Measurements from ENCODE around the gene COPE.
"Not testable (repeated sequence)": the region's sequence is repeated elsewhere in the genome, so short reads cannot be mapped to it uniquely, and the experiment has no call there.

COPE gene

DNA sequence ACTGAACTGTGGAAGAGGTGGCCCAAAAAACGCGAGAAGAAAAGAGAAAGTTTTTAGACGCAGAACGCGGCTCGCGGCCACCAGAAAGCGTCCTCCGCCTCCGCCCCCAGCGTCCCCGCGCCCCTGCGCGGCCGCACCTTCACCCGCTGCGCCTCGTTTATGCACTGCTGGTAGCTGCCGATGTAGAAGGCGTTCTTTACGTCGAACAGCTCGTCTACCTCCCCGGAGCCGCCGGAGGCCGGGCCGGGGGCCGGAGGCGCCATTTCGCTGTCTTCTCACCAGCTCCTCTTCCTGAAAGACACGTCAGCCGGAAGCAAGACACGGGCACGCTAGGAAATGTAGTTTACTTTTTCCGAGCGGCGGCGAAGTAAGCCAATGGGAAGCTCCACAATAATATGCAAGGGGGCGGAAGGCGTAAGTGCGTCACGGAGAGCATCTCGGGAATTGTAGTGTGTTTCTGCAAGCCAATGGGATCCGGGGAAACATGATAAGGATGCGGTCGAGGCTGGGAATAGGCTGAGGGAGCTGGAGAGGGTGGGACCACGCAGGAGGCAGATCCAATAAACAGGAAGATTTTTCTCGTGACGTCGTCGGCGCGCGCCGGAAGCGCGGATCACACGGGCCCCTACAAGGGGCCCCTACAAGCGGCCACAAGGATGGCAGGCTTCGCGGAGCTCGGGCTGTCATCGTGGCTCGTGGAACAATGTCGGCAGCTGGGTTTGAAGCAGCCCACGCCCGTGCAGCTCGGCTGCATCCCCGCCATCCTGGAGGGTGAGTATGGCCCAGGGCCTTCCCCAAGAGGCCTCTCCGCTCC is at the start of gene COPE, which contains the start of gene DDX49:
Gene COPE, minus strand, starts transcription at position 302 of the 814 bp plus-strand sequence. Its CDS starts 39 bp downstream, at position 263.
Gene DDX49, plus strand, starts transcription at position 630 of the 814 bp plus-strand sequence. Its CDS starts 27 bp downstream, at position 657.
- peak; percentile 100 for DNase-seq (ENCODE audit: low spot score)

DNA sequence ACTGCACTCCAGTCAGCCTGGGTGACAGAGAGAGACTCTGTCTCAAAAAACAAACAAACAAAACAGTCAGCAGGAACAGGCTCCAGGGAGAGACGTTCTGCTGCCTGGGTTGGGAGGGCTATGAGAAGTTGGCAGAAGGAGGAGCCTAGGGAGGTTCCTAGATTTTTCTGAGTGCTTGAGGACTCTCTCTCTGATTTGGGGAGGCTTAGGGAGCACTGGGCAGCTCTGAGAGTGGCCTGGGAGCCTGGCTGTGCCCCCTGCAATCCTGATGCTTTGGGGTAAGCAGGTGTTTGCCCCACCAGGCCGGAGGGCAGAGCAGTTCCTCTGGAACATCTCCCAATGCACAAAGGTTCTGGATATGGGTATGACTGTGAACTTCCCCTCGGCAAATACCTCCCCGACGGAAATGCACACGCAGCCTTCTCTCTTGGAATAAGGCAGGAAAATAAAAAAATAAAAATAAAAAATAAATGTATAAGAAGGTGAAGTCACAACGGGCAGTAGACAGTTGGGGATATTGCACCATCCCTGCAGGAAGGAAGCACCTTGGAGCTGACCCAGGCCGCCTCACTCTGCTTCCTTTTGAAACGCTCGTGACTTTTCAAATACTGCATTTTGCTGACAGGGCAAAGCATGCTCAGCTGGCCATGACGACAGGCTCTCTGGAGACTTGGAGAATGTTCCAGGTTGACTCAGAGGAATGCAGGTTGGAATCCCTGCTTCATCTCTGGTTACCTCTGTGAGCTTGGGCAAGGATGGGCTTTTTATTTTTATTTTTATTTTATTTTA is 48.4 kb upstream of the COPE start:
- DNase-seq (ENCODE audit: low spot score) = no peak

DNA sequence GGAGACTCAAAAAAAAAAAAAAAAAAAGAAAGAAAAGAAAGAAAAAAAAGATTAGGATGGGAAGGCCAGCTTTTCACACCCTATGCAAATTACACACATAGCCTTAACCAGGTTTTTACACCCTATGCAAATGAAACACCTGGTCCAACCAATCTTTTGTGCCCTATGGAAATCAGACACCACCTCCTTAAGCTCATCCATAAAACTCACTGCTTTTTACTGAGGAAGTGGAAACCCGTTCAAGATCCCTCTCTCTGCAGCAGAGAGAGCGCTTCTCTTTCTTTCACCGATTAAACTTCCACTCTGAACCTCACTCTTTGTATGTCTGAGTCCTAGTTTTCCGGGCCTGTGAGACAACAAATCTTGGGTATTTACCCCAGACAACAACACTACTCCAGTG is 47.1 kb upstream of the COPE start:
- DNase-seq (ENCODE audit: low spot score) = no peak

DNA sequence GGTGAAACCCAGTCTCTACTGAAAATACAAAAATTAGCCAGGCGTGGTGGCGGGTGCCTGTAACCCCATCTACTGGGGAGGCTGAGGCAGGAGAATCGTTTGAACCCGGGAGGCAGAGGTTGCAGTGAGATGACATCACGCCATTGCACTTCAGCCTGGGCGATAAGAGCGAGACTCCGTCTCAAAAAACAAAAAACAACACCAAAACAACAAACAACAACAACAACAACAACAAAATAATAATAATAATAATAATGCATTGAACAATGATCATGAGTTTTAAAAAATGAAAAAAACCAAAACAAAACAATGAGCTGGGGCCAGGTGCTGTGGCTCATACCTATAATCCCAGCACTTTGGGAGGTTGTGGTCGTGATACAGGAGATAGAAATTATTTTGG is 44.9 kb upstream of the COPE start:
- no peak for DNase-seq (ENCODE audit: low spot score)

DNA sequence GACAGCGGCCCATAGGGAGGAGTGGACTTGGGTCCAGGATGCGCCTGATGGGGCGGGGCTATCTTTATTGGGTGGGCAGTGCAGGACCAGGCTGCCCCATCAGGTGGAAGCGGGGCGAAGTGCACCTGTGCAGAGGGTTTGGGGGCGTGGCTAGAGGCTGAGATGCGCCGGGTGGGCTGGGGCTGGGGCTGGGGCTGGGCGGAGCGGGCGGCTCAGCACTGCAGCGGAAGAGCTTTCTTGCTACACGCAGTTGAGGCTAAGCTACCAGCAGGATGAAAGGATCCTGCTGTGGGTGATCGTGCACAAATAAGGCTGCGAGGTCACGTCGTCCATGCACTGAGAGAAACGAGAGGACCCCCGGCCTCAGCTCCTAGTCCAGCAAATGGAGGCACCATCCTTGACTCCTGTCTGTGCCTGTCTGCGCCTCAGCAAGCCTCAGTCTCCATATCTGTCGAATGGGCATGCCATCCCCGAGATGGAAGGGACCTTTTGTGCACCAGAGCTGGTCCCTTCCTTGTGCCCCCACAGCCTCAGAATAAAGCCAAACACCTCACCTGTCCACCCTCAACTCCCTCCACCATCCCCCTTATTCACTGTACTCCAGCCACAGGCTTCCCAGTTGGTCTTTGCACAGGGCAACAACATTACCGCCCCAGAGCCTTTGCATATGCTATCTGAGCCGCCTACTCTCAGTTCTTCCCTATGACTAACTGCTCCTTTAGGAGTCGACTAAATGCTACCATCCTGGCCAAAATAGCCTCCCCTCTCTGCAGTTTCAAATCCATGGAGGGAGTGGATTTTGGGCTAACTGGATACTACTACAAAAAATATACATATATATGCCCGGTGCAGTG is 42.8 kb upstream of the COPE start:
- DNase-seq (ENCODE audit: low spot score) = peak; percentile 30

DNA sequence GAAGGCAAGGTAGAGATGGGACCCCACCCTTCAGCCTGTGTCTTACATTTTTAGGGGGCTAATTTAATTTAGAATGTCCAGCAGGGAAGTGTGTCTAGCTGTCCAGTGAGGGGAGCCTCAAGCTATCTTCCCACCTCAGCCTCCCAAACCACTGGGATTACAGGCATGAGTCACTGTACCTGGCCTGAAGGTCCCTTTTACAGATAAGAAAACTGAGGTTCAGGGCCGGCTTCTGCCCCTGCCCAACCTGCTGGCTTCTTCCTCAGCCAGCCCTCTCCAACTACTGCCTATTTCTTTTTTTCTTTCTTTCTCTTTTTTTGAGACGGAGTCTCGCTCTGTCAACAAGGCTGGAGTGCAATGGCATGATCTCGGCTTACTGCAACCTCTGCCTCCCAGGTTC is 41.2 kb upstream of the COPE start:
- DNase-seq (ENCODE audit: low spot score) = no peak

DNA sequence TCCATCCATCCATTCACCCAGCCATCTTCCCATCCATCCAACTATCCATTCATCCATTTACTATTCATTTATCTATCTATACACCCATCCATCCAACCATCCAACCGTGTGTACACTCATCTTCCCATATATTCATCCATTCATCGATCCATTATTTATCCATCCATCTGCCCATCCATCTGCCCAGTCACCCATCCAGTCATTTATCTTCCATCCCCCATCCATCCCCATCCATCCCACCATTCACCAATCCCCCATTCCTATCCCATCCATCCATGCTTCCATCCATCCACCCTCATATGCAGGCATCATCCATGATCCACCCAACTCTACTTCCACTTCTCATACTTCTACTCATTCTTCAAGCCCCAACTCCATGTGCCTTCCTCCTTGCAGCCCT is 35.9 kb upstream of the COPE start:
- no peak for DNase-seq (ENCODE audit: low spot score)

DNA sequence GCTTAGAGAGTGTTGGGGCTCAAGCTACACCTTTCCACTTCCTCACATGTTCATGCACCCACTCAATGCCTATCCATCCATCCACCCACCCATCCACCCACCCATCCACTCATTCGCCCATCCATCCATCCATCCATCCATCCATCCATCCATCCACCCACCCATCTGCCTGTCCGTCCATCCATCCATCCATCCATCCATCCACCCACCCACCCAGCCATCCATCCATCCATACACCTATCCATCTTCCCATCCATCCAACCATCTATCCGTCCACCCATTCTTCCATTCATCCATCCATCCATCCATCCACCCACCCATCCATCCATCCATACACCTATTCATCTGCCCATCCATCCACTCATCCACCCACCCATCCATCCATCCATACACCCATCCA is 34.9 kb upstream of the COPE start:
- no peak for DNase-seq (ENCODE audit: low spot score)

DNA sequence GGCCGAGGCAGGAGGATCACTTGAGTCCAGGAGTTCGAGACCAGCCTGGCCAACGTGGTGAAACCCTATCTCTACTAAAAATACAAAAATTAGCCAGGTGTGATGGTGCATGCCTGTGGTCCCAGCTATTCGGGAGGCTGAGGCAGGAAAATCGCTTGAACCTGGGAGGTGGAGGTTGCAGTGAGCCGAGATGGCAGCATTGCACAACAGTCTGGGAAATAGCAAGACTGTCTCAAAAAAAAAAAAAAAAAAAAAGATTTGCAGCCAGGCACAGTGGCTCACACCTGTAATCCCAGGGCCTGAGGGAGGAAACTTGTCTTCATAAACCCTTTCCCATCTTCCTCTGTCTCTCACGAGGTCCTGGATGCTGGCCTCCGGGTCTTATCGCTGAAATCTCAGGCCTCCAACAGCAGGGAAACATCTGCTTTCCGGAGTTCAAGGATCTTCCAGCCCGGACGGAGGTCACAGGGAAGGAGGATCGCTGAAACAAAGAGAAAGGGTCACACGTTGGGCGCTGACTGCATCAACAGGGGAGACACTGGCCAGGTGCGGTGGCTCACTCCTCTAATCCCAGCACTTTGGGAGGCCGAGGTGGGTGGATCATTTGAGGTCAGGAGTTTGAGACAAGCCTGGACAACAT is 33.3 kb upstream of the COPE start:
- not testable (repeated sequence) for DNase-seq (ENCODE audit: low spot score)

DNA sequence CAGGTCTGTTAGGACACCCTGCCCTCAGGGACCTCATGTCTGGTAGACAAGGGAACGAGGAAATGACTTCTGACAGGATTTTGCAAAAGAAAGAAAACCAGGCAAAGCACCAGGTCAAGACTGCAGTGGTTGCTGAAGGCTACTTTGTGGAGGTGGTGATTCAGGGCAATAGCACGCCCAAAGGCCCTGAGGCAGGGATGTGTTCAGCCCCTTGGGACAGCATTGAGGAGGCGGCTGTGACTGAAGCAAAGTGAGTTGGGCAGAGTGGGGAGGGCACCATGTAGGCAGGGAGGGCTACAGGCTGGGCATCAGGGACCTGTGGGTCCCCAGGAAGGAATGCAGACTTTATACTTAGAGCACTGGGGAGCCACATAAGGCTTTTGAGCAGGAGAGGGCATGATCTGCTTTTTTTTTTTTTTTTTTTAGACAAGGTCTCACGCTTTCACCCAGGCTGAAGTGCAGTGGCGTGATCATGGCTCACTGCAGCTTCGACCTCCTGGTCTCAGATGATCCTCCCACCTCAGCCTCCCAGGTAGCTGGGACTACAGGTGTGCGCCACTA is 32.6 kb upstream of the COPE start:
- DNase-seq (ENCODE audit: low spot score) = no peak

DNA sequence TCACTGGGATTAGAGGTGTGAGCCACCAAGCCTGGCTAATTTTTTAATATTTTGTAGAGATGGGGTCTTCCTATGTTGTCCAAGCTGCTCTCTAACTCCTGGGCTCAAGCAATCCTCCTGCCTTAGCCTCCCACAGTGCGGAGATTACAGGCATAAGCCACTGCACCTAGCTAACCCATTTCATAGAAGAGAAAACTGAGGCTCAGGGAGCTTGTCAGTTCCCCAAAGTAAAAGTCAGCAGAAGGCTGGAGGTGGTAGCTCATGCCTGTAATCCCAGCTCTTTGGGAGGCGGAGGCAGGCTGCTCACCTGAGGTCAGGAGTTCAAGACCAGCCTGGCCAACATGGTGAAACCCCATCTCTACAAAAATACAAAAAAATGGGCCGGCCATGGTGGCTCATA is 30.7 kb upstream of the COPE start:
- no peak for DNase-seq (ENCODE audit: low spot score)

DNA sequence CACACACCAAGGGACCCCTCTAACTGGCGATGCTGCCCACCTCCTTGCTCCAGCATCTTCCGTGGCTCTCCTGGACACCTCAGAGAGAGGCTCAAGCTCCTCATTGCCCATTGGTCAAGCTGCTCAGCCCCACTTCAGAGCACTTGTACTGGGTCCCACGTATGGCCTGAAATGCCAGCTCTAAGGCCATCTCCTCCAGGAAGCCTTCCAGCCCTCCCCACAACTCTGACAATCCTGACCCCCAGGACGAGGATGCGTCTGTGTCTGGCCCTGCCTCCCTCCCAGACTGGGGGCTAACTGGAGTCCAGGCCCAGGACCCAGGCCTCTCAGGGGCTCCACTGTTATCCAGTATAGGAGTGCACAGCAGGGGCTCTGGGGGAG is 29.8 kb upstream of the COPE start:
- no peak for DNase-seq (ENCODE audit: low spot score)

DNA sequence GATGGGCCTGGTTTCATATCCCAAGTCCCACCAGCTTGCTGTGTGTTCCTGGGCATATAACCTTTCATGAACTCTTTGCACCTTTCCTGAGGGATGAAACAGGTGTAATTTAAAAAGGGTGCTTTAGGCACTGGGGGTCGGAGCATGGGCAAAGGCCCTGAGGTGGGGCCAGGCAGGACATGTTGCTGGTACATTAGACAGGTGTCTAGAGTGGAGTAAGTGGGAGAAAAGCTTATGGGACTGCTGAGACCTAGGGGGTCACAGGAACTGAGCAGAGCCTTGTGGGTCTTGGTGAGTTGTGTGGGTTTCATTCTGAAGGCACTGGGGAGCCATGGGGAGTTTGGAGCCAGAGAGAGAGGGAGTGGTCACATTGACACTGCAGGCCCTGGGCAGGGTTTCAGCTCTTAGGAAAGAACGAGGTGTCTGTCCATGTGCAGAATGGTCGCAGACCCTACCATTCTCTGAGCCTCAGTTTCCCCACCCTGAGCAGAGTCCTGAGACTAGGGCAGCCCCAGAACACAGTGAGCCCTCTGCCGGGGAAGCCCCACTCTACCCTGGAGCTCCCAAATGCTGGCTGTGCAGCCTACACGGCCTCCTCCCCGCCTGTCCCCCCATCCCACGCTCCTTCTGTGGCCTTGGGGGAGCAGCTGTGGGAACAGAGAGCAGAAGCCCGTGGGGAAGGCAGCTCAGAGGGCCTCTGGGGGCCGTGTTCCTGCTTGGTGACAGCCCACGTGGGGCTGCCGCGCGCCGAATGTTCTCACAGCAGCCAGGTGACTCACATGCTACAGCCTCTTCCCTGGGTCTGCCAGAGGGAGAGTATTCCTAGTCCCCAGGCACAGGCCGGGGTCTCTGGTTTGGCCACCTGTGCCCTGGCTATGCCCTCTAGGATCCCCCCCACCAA is 29.1 kb upstream of the COPE start:
- DNase-seq (ENCODE audit: low spot score) = no peak

DNA sequence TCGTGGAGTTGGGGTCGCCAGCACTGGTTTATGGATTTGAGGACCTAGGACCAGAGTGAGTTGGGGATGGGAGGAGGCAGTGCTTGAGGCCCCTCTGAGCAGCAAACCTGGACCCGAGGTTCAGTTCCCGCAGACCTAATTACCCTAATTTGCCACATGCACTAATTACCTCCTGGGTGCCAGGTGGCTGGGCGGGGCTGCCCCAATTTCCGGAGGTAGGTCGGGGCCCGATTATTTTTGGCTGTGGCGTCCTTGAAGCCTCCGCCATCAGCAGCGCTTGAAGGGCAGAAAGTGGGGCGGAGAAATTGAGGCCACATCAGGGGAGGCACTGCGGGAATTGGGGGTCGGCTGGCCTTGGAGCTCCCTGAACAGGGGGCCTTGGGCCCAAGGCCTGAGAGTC is 27.7 kb upstream of the COPE start:
- DNase-seq (ENCODE audit: low spot score) = no peak

DNA sequence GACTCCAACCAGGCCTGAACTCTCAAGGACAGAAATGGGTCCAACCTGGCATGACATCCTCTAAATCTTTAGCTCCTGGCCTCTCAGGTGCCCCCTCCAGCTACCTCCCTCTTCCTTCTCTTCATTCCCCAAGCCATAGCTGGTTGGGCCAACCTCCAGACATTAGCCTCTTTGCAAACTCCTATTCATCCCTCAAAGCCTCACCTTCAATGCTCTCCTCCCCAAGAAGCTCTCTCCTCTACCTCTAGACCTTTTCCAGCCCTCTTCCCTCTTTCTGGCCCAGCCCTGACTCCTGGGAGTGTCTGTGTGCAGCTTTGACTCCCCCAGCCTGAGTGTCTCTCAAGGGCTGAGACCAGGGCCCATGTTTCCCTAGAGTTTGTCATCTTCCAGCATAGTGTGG is 27.1 kb upstream of the COPE start:
- no peak for DNase-seq (ENCODE audit: low spot score)

DNA sequence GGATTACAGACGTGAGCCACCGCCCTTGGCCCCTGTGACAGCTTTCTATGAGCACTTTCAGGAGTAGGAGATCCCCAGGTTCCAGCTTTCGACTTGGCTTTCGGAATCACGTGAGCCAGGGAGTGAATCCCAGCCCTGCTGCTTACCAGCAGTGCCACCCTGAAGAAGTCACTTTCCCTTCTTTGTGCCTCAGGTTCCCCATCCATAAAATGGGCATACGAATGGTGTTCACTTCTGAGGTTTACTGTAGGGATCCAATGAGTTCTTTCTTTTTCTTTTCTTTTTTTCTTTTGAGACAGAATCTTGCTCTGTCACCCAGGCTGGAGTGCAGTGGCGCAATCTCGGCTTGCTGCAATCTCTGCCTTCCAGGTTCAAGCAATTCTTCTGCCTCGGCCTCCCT is 26.1 kb upstream of the COPE start:
- no peak for DNase-seq (ENCODE audit: low spot score)

DNA sequence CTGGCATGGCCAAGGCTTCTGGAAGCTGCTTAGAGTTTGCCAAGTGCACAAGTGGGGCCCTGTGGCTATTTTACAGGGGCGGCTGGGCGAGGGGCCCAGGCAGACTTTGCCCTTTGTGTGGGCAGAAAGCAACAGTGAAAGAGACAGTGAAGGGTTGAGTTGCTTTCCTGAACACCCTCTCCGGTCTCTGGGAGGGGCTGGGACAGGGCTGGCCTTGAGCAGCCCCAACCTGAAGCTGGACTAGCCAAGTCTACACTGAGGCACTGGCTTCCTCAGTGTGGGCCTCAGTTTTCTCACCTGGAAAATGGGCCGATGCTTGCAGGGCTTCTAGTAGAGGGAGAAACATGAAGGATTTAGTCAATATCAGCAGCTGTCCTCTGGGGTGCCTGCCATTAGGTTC is 24.3 kb upstream of the COPE start:
- no peak for DNase-seq (ENCODE audit: low spot score)

DNA sequence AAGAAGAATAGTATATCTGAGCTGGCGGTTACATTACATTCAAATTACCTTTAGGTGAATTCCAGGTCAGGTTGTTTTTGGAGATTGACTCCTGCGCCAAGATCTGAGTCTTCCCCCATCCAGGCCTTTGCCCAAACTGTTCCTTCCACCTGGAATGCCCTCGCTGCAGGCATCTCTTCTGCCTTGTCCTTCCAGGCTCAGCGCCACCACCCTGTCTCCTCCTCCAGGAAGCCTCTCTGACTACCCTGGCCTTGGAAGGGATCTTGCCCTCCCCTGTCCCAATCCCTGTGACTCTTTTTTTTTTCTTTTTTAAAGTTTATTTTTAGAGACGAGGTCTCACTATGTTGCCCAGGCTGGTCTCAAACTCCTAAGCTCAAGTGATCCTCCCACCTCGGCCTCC is 23.5 kb upstream of the COPE start:
- DNase-seq (ENCODE audit: low spot score) = no peak

DNA sequence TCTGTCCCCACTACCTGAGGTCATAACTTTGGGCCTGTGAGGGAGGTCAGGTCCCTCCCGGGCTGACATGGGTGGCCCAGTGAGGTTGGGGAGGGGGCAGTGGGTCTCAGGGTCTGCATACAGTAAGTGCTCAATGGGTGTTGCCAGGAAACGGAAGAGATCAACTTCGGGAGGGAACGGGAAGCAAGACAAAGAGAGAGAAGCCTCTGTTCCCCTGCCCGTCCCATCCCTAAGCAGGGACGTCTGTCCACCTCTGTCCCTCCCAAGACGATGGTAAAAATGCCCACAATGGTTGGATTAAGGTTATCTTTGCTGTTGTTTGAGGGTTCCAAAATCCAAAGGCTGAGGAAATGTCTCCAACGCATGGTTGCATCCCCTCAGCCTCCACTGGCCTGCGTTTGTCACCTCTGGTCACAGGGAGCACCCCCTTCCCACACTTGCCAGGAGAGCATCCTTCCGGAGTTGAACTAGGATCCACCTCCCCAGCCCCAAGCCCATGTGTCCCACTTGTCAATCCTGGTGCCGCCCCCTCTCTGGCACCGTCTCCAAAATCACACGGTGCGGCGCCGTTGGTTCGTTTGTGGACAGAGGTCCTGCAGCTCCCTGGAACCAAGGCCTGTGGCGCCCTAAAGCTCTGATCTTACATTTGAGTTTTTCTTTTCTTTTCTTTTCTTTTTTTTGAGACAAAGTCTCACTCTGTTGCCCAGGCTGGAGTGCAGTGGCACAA is 22.6 kb upstream of the COPE start:
- DNase-seq (ENCODE audit: low spot score) = no peak
